Fibroblast of lung (primary cell): ENCODE data around the gene GUCD1. TPM values are rescaled to one million over a fixed set of nuclear protein-coding genes. Genes with fewer than 3 reads are reported as not detected.

Experiments
- DNase-seq, 2 donors: peaks; one replicate each; pipeline versions ENCODE4 v3.0.0 to v3.0.0-alpha.2; 2010; ENCODE audit warnings: low read depth in 2 of 2
- H2AFZ ChIP-seq: 2 replicates; pipeline ENCODE4 v1.5.1; 2012; ENCODE audit warnings: low read length, control low read depth, inconsistent platforms
- H3K27ac ChIP-seq: 2 replicates; pipeline ENCODE4 v1.5.1; 2011; ENCODE audit warnings: low read length, control low read depth; ENCODE audit not compliant: insufficient read depth
- H3K27me3 ChIP-seq: 2 replicates; pipeline ENCODE4 v1.5.1; 2011; ENCODE audit warnings: mild to moderate bottlenecking, low read length; ENCODE audit not compliant: control insufficient read depth, insufficient read depth
- H3K36me3 ChIP-seq: 2 replicates; pipeline ENCODE4 v1.5.1; 2011; ENCODE audit warnings: low read length; ENCODE audit not compliant: control insufficient read depth, insufficient read depth
- H3K4me1 ChIP-seq: 2 replicates; pipeline ENCODE4 v1.5.1; 2011; ENCODE audit warnings: low read length; ENCODE audit not compliant: control insufficient read depth, insufficient read depth; ENCODE audit errors: extremely low read depth
- H3K4me2 ChIP-seq: 2 replicates; pipeline ENCODE4 v1.5.1; 2011; ENCODE audit warnings: low read length, control low read depth; ENCODE audit not compliant: insufficient read depth; ENCODE audit errors: extremely low read depth
- H3K4me3 ChIP-seq, 4 experiments: fragments of 200-600 bp in 1 of 4; sonication (generic) in 1 of 4; replicated peaks in 1 of 4; 2 replicates each; pipeline ENCODE4 v1.5.1; 2011 to 2016; ENCODE audit warnings: low read length in 4 of 4, low read depth in 3 of 4, mild to moderate bottlenecking in 3 of 4, control low read depth in 2 of 4, inconsistent platforms in 1 of 4, mixed read lengths in 1 of 4; ENCODE audit not compliant: insufficient read depth in 1 of 4; ENCODE audit errors: control extremely low read depth in 1 of 4
- H3K79me2 ChIP-seq: 2 replicates; pipeline ENCODE4 v1.5.1; 2012; ENCODE audit warnings: mild to moderate bottlenecking, low read length, inconsistent platforms; ENCODE audit not compliant: control insufficient read depth, insufficient read depth
- H3K9ac ChIP-seq: 2 replicates; pipeline ENCODE4 v1.5.1; 2011; ENCODE audit warnings: mild to moderate bottlenecking, low read length, control low read depth; ENCODE audit not compliant: insufficient read depth
- H3K9me3 ChIP-seq: 2 replicates; pipeline ENCODE4 v1.5.1; 2012; ENCODE audit warnings: low read depth, low read length; ENCODE audit not compliant: control insufficient read depth, insufficient read depth
- H4K20me1 ChIP-seq: 2 replicates; pipeline ENCODE4 v1.5.1; 2011; ENCODE audit warnings: low read length; ENCODE audit not compliant: control insufficient read depth, insufficient read depth; ENCODE audit errors: extremely low read depth
- EZH2 ChIP-seq: IDR thresholded peaks from 2 replicates; pipeline ENCODE4 v1.5.1; 2012; ENCODE audit warnings: low read length, control low read depth, mild to moderate bottlenecking; ENCODE audit errors: missing control alignments
- polyA plus RNA-seq, 2 donors: library from polyadenylated mRNA; depleted of rRNA in 1 of 2; stranded (reverse) in 1 of 2; unstranded in 1 of 2; fragments of >200 nt; gene quantifications; 2 replicates each; pipeline ENCODE4 v1.2.1, GENCODE V29; 2011 to 2012; ENCODE audit warnings: missing spikeins in 1 of 2
- total RNA-seq: library from RNA; depleted of rRNA; stranded (reverse); fragments of >200 nt; gene quantifications from 2 replicates; pipeline ENCODE4 v1.2.1, GENCODE V29; 2014
- TF ChIP-seq, protein P1 (sequence below), 2 donors: IDR thresholded peaks in 1 of 2; conservative IDR thresholded peaks in 1 of 2; 1 replicate in 1 of 2; 2 replicates in 1 of 2; pipeline ENCODE4 v1.5.1; 2011 to 2012; ENCODE audit warnings: low read length in 2 of 2, control low read depth in 1 of 2, inconsistent platforms in 1 of 2, low read depth in 1 of 2, mild to moderate bottlenecking in 1 of 2

The GUCD1 gene
- total and polyA plus RNA-seq, 2 donors (not counting 1 experiment from before 2014, with no cell fraction given): 83.4 to 178 TPM

DNA sequence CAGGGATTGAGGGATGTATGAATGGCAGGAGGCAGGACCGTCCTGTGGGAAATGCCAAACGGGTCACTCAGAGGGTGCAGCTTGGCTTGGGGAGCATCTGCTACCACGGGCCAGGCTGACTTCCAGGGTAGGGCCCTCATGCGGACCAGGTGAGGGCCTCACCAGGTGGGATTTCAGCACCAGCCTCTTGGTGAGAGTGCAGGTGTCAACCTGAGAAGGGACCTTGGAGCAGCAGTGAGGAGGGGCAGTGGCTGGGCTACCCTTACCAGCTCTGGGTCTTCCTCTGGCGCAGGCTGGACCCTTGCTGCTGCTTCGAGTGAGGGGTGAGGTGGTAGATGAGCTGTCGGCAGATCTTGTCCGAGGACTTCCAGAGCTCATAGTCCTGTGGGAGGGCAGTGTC lies 33.0 kb upstream of the GUCD1 start:
- TF ChIP-seq, protein P1, sequence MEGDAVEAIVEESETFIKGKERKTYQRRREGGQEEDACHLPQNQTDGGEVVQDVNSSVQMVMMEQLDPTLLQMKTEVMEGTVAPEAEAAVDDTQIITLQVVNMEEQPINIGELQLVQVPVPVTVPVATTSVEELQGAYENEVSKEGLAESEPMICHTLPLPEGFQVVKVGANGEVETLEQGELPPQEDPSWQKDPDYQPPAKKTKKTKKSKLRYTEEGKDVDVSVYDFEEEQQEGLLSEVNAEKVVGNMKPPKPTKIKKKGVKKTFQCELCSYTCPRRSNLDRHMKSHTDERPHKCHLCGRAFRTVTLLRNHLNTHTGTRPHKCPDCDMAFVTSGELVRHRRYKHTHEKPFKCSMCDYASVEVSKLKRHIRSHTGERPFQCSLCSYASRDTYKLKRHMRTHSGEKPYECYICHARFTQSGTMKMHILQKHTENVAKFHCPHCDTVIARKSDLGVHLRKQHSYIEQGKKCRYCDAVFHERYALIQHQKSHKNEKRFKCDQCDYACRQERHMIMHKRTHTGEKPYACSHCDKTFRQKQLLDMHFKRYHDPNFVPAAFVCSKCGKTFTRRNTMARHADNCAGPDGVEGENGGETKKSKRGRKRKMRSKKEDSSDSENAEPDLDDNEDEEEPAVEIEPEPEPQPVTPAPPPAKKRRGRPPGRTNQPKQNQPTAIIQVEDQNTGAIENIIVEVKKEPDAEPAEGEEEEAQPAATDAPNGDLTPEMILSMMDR (conservative IDR thresholded peaks at IDR 0.05 in 1 of 2, IDR thresholded peaks at IDR 0.05 in 1 of 2; ENCODE audit: low read depth in 1 of 2, low read length in 2 of 2): no peak
- no peaks in the 10 kb centered on the region for H3K9me3 ChIP-seq

DNA sequence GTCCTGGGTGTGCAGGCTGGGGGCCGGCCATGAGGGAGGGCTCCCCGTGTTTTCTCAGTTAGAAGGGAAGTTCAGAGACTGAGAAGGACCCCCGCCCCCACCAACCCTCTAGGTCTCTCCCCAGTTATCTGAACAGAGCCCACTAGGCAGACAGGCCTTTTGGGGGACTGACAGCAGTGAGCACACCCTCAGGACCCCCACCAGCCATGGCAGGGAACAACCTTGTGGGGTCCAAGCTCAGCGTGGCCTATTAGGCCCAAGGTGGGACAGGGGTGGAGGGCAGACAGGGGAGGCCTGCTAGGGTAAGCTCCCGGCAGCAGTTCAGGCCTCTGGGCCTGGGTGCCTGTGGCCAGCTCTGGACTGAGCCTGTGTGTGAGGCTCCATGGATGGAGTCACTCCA lies 32.3 kb upstream of the GUCD1 start:
- Histone ChIP-seq H2AFZ (no peak overlapping the region), H3K4me2 (no peak overlapping the region), H3K79me2 (no peaks in the 10 kb centered on the region), H3K27me3 (no peaks in the 10 kb centered on the region), H3K9ac (no peak overlapping the region), H3K9me3 (no peaks in the 10 kb centered on the region), H3K4me1 (peaks cover 4% of the 10 kb centered on the region), H3K27ac (no peak overlapping the region), H3K4me3 (no peak overlapping the region), H3K36me3 (peaks cover 4% of the 10 kb centered on the region), H4K20me1 (no peaks in the 10 kb centered on the region)
- TF ChIP-seq, protein P1 (conservative IDR thresholded peaks at IDR 0.05 in 1 of 2, IDR thresholded peaks at IDR 0.05 in 1 of 2; ENCODE audit: low read depth in 1 of 2, low read length in 2 of 2): no peak
- no peak for DNase-seq

More for the DNA sequence above, 33.0 kb upstream of the GUCD1 start:
- H3K4me1 ChIP-seq: peaks cover 4% of the 10 kb centered on the region
- no peak overlapping the region for H3K27ac ChIP-seq
- H4K20me1 ChIP-seq: no peaks in the 10 kb centered on the region
- no peaks in the 10 kb centered on the region for H3K27me3 ChIP-seq
- H2AFZ ChIP-seq: no peak overlapping the region
- H3K9ac ChIP-seq: no peak overlapping the region
- no peak overlapping the region for H3K4me2 ChIP-seq
- no peaks in the 10 kb centered on the region for H3K79me2 ChIP-seq
- H3K36me3 ChIP-seq: peaks cover 4% of the 10 kb centered on the region
- DNase-seq: no peak
- no peak overlapping the region for H3K4me3 ChIP-seq

DNA sequence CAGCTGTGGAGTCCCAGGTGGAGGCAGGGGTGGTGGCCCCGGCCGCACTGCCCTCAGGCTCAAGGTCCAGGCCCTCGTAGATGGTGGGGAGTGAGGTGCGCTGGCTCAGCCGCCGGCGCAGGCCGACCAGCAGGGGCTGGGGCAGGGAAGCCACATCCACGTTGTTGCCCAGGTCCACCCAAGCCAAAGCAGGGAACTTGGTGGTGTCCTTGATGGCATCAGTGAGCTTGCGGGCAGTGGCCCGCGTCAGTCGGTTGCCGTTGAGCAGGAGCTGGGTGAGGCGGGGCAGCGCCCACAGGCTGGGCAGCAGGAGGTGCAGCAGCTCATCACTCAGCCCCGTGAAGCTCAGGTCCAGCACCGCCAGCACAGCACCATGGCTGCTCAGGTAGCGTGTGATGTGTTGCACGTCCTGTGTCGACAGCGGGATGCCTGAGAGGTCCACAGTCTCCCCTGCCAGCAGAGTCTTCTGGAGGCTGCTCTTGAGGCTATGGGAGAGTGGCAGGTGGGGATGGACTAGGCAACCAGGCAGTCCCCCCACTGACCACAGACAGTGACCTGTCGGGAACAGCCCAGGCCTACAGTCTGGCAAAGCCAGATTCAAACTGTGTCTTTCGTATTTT lies 31.1 kb upstream of the GUCD1 start:
- no peak overlapping the region for H3K27ac ChIP-seq
- no peaks in the 10 kb centered on the region for H3K9me3 ChIP-seq
- no peaks in the 10 kb centered on the region for H3K79me2 ChIP-seq
- H3K4me2 ChIP-seq: no peak overlapping the region
- no peak overlapping the region for H3K9ac ChIP-seq
- H3K4me3 ChIP-seq: no peak overlapping the region
- H3K4me1 ChIP-seq: peaks cover 4% of the 10 kb centered on the region
- peaks cover 4% of the 10 kb centered on the region for H3K36me3 ChIP-seq
- H2AFZ ChIP-seq: no peak overlapping the region
- H4K20me1 ChIP-seq: no peaks in the 10 kb centered on the region
- TF ChIP-seq, protein P1 (conservative IDR thresholded peaks at IDR 0.05 in 1 of 2, IDR thresholded peaks at IDR 0.05 in 1 of 2; ENCODE audit: low read depth in 1 of 2, low read length in 2 of 2): no peak
- TF ChIP-seq EZH2: no peak
- no peak for DNase-seq
- H3K27me3 ChIP-seq: no peaks in the 10 kb centered on the region
